Measurements from ENCODE around the gene PNPLA2. TPM values are rescaled to one million over a fixed set of nuclear protein-coding genes. Genes with fewer than 3 reads are reported as not detected.

PNPLA2 gene
- total RNA-seq, 3 donors from 2014 or later, result 103 to 266 (median 109) TPM

- Histone ChIP-seq H3K27ac (peak overlapping the region; percentile 42 to 69), H3K9me3 (no peaks in the 10 kb centered on the region), H3K4me3 (peak overlapping the region in 1 of 3 donors; percentile 5), H3K27me3 (no peaks in the 10 kb centered on the region), H3K36me3 (no peaks in the 10 kb centered on the region), H3K4me1 (peaks cover 7 to 8% of the 10 kb centered on the region in 2 donors)
- peak in 1 of 2 donors; percentile 50 for DNase-seq (ENCODE audit: low spot score in 2 of 2)
- no peak for TF ChIP-seq CTCF (IDR thresholded peaks at IDR 0.05)
- TF ChIP-seq POLR2AphosphoS5 (IDR thresholded peaks at IDR 0.05), result no peak
- no peak for TF ChIP-seq POLR2A (IDR thresholded peaks at IDR 0.05)
- intact Hi-C loops (cut with DNase I; ENCODE audit: low total_unique reads), result loop anchor here (10.0 kb wide), 1 partner anchor 208 kb away; the partner anchor contains the start of genes LMNTD2 and RASSF7
These were observed 46.0 kb upstream of the PNPLA2 start for GRCh38 chr11:772429-773390.

GRCh38 chr11:773425-773824, 45.3 kb upstream of the PNPLA2 start:
- peak overlapping the region; percentile 42 to 69 for H3K27ac ChIP-seq
- no peaks in the 10 kb centered on the region for H3K36me3 ChIP-seq
- H3K4me1 ChIP-seq, result peaks cover 7 to 12% of the 10 kb centered on the region in 2 donors
- TF ChIP-seq CTCF (IDR thresholded peaks at IDR 0.05) (no peak), POLR2A (IDR thresholded peaks at IDR 0.05) (no peak), POLR2AphosphoS5 (IDR thresholded peaks at IDR 0.05) (no peak)
- no peaks in the 10 kb centered on the region for H3K9me3 ChIP-seq
- no peak for DNase-seq (ENCODE audit: low spot score in 2 of 2)
- H3K4me3 ChIP-seq, result no peak overlapping the region
- intact Hi-C loops (cut with DNase I; ENCODE audit: low total_unique reads), result loop anchor here (10.0 kb wide), 1 partner anchor 209 kb away; the partner anchor contains the start of genes LMNTD2 and RASSF7
- H3K27me3 ChIP-seq, result no peaks in the 10 kb centered on the region

- Histone ChIP-seq H3K9me3 (no peaks in the 10 kb centered on the region), H3K36me3 (no peaks in the 10 kb centered on the region), H3K4me3 (no peak overlapping the region), H3K4me1 (peaks cover 7 to 12% of the 10 kb centered on the region in 2 donors), H3K27me3 (no peaks in the 10 kb centered on the region), H3K27ac (peak overlapping the region; percentile 42 to 69)
- intact Hi-C loops (cut with DNase I; ENCODE audit: low total_unique reads), result loop anchor here (10.0 kb wide), 1 partner anchor 209 kb away; the partner anchor contains the start of genes LMNTD2 and RASSF7
- DNase-seq (ENCODE audit: low spot score in 2 of 2), result no peak
- TF ChIP-seq POLR2A (IDR thresholded peaks at IDR 0.05), result no peak
- TF ChIP-seq POLR2AphosphoS5 (IDR thresholded peaks at IDR 0.05), result no peak
- no peak for TF ChIP-seq CTCF (IDR thresholded peaks at IDR 0.05)
These were observed 44.9 kb upstream of the PNPLA2 start for GRCh38 chr11:773830-774229.

GRCh38 chr11:774873-775592, 43.7 kb upstream of the PNPLA2 start:
- H3K27ac ChIP-seq, result no peak overlapping the region
- H3K9me3 ChIP-seq, result no peaks in the 10 kb centered on the region
- peaks cover 7 to 12% of the 10 kb centered on the region in 2 donors for H3K4me1 ChIP-seq
- peak overlapping the region in 2 of 3 donors; percentile 3 to 99 for H3K4me3 ChIP-seq
- no peak for TF ChIP-seq POLR2A (IDR thresholded peaks at IDR 0.05)
- TF ChIP-seq CTCF (IDR thresholded peaks at IDR 0.05), result no peak
- no peak for TF ChIP-seq POLR2AphosphoS5 (IDR thresholded peaks at IDR 0.05)
- DNase-seq (ENCODE audit: low spot score in 2 of 2), result no peak
- intact Hi-C loops (cut with DNase I; ENCODE audit: low total_unique reads), result loop anchor here (10.0 kb wide), 1 partner anchor 210 kb away; the partner anchor contains the start of genes LMNTD2 and RASSF7
- no peaks in the 10 kb centered on the region for H3K27me3 ChIP-seq
- no peaks in the 10 kb centered on the region for H3K36me3 ChIP-seq
